Spleen (tissue), 11 donors: ENCODE data around the gene DYNLT1. TPM values are rescaled to one million over a fixed set of nuclear protein-coding genes. Genes with fewer than 3 reads are reported as not detected.

Source experiments
- DNase-seq: peaks from one replicate; pipeline ENCODE4 v3.0.0-alpha.2; 2020
- H3K27ac ChIP-seq, 8 donors: fragments of 200-600 bp; sonication (generic) in 7 of 8; 1 replicate in 4 of 8; 2 replicates in 4 of 8; pipeline versions ENCODE4 v1.5.0 to v1.8.0; 2016 to 2021; ENCODE audit warnings: inconsistent platforms in 4 of 8, mild to moderate bottlenecking in 4 of 8, moderate library complexity in 1 of 8
- H3K27me3 ChIP-seq, 7 donors: fragments of 200-600 bp; sonication (generic) in 6 of 7; replicated peaks in 1 of 7; 1 replicate in 4 of 7; 2 replicates in 3 of 7; pipeline versions ENCODE4 v1.5.0 to v1.8.0; 2016 to 2021; ENCODE audit warnings: inconsistent platforms in 3 of 7, mild to moderate bottlenecking in 1 of 7
- H3K36me3 ChIP-seq, 6 donors: fragments of 200-600 bp; sonication (generic) in 5 of 6; 1 replicate in 4 of 6; 2 replicates in 2 of 6; pipeline versions ENCODE4 v1.5.0 to v1.8.0; 2016 to 2021; ENCODE audit warnings: inconsistent platforms in 2 of 6
- H3K4me1 ChIP-seq, 6 donors: fragments of 200-600 bp; sonication (generic) in 5 of 6; 1 replicate in 3 of 6; 2 replicates in 3 of 6; pipeline versions ENCODE4 v1.5.0 to v1.8.0; 2016 to 2021; ENCODE audit warnings: inconsistent platforms in 3 of 6
- H3K4me3 ChIP-seq, 8 donors: fragments of 200-600 bp; sonication (generic) in 7 of 8; 1 replicate in 4 of 8; 2 replicates in 4 of 8; pipeline versions ENCODE4 v1.5.0 to v1.8.0; 2016 to 2021; ENCODE audit warnings: inconsistent platforms in 4 of 8, mild to moderate bottlenecking in 4 of 8, moderate library complexity in 2 of 8
- H3K9me3 ChIP-seq, 8 donors: fragments of 200-600 bp; sonication (generic) in 7 of 8; 1 replicate in 4 of 8; 2 replicates in 4 of 8; pipeline versions ENCODE4 v1.5.0 to v1.8.0; 2016 to 2021; ENCODE audit warnings: inconsistent platforms in 4 of 8
- CTCF ChIP-seq, 11 experiments: fragments of 200-600 bp in 7 of 11; fragments of 450-650 bp in 4 of 11; sonication (generic) in 4 of 11; IDR thresholded peaks in 8 of 11; conservative IDR thresholded peaks in 3 of 11; 1 replicate in 7 of 11; 2 replicates in 4 of 11; pipeline versions ENCODE4 v1.4.0 to v1.8.0; 2016 to 2021; ENCODE audit warnings: antibody characterized with exemption in 11 of 11, inconsistent platforms in 4 of 11, mild to moderate bottlenecking in 1 of 11
- POLR2A ChIP-seq, 3 donors: fragments of 450-650 bp; IDR thresholded peaks; one replicate each; pipeline ENCODE4 v1.5.1; 2017; ENCODE audit warnings: antibody characterized with exemption in 3 of 3, mild to moderate bottlenecking in 1 of 3
- POLR2AphosphoS5 ChIP-seq, 3 donors: sonication (generic); formaldehyde crosslinking; IDR thresholded peaks; one replicate each; pipeline ENCODE4 v1.5.1; 2017; ENCODE audit warnings: antibody characterized with exemption in 3 of 3
- WGBS, 5 donors: extraction: QIAGEN DNeasy Blood & Tissue Kit in 3 of 5; methylation state at CpG; one replicate each; pipeline versions ENCODE4 v1.1.5 to v1.1.7; 2013 to 2018; 5-methylcytosine and 5-hydroxymethylcytosine counted together
- intact Hi-C: fragments of 100-400 bp; cut with DNase I; formaldehyde crosslinking; loops from one replicate; pipeline ENCODE4 v1.15.0; 2023; ENCODE audit warnings: low total_unique reads
- polyA plus RNA-seq, 3 donors: library from polyadenylated mRNA; stranded (reverse); fragments of 200-250 nt; gene quantifications; one replicate each; pipeline ENCODE4 v1.2.1, GENCODE V29; 2013
- total RNA-seq, 7 donors: library from RNA; depleted of rRNA in 3 of 7; stranded (reverse); fragments of >200 nt in 3 of 7; fragmentation: NEBNext Ultra II Directional in 4 of 7; extraction: Animal tissue kit (Norgen Biotek cat#: 25700) in 4 of 7; gene quantifications; one replicate each; pipeline versions ENCODE4 v1.1.0 to v1.2.1, GENCODE V29; 2016 to 2021
- donor health status: healthy with polysubstance abuse.
- donor health status: DM: no; HTN: no; CAD: no; lungs with moderate emphysema.
- donor health status: DM: no; HTN: no; CAD: no.
- donor health status: Bipolar disorder and iron deficiency.
- donor health status: healthy.
- donor health status: DM: no; HTN: no; CAD: no.
- donor health status: DM: yes; HTN: yes; CAD: no.

DYNLT1 gene
- total and polyA plus RNA-seq, 10 donors, result 61.3 to 131 (median 75.8) TPM

- TF ChIP-seq CTCF (IDR thresholded peaks at IDR 0.05 in 8 of 11, conservative IDR thresholded peaks at IDR 0.05 in 3 of 11) (no peak), POLR2AphosphoS5 (IDR thresholded peaks at IDR 0.05) (peak in 2 of 3 donors; percentile 42 to 70)
- Histone ChIP-seq H3K27ac (peak overlapping the region in 7 of 8 donors; percentile 11 to 75 (median 61)), H3K9me3 (no peaks in the 10 kb centered on the region), H3K36me3 (peaks cover 0 to 100% (median 49%) of the 10 kb centered on the region in 6 donors), H3K4me1 (peaks cover 0 to 39% (median 15%) of the 10 kb centered on the region in 6 donors), H3K27me3 (no peaks in the 10 kb centered on the region), H3K4me3 (no peak overlapping the region)
- no peak for DNase-seq
- intact Hi-C loops, result no loop called here
- WGBS, 5 donors, result 78 to 94% (median 84%) methylated on average over 17 to 19 of the region's 19 CpGs
These were observed 13.5 kb downstream of the DYNLT1 start for GRCh38 chr6:158630938-158631616.

- Histone ChIP-seq H3K9me3 (no peaks in the 10 kb centered on the region), H3K27me3 (no peaks in the 10 kb centered on the region), H3K36me3 (peaks cover 0 to 100% (median 49%) of the 10 kb centered on the region in 6 donors), H3K4me1 (peaks cover 0 to 27% (median 15%) of the 10 kb centered on the region in 6 donors), H3K27ac (peak overlapping the region in 2 of 8 donors; percentile 4 to 69), H3K4me3 (no peak overlapping the region)
- TF ChIP-seq POLR2A (IDR thresholded peaks at IDR 0.05) (no peak), POLR2AphosphoS5 (IDR thresholded peaks at IDR 0.05) (peak in 2 of 3 donors; percentile 11 to 21), CTCF (IDR thresholded peaks at IDR 0.05 in 8 of 11, conservative IDR thresholded peaks at IDR 0.05 in 3 of 11) (peak in 3 of 11 experiments; percentile 14 to 28 (median 22))
- intact Hi-C loops, result no loop called here
- no peak for DNase-seq
- WGBS, 5 donors, result 88 to 92% (median 91%) methylated on average over 20 of the region's 20 CpGs
These were observed 14.9 kb downstream of the DYNLT1 start for GRCh38 chr6:158629367-158630221.

- Histone ChIP-seq H3K27me3 (no peaks in the 10 kb centered on the region), H3K4me1 (peaks cover 0 to 27% (median 15%) of the 10 kb centered on the region in 6 donors), H3K36me3 (peaks cover 0 to 100% (median 46%) of the 10 kb centered on the region in 6 donors), H3K9me3 (no peaks in the 10 kb centered on the region), H3K27ac (no peak overlapping the region), H3K4me3 (no peak overlapping the region)
- DNase-seq, result no peak
- TF ChIP-seq POLR2A (IDR thresholded peaks at IDR 0.05) (no peak), CTCF (IDR thresholded peaks at IDR 0.05 in 8 of 11, conservative IDR thresholded peaks at IDR 0.05 in 3 of 11) (no peak), POLR2AphosphoS5 (IDR thresholded peaks at IDR 0.05) (peak in 1 of 3 donors; percentile 41)
- WGBS, 5 donors, result 88 to 94% (median 93%) methylated on average over 13 to 17 of the region's 17 CpGs
- intact Hi-C loops, result no loop called here
These were observed 16.0 kb downstream of the DYNLT1 start for GRCh38 chr6:158628542-158628941.

GRCh38 chr6:158627940-158628211 is 16.7 kb downstream of the DYNLT1 start:
- H3K36me3 ChIP-seq, result peaks cover 0 to 100% (median 41%) of the 10 kb centered on the region in 6 donors
- no peak overlapping the region for H3K4me3 ChIP-seq
- TF ChIP-seq CTCF (IDR thresholded peaks at IDR 0.05 in 8 of 11, conservative IDR thresholded peaks at IDR 0.05 in 3 of 11), result no peak
- TF ChIP-seq POLR2A (IDR thresholded peaks at IDR 0.05), result no peak
- peaks cover 0 to 26% (median 15%) of the 10 kb centered on the region in 6 donors for H3K4me1 ChIP-seq
- peak overlapping the region in 1 of 8 donors; percentile 59 for H3K27ac ChIP-seq
- H3K27me3 ChIP-seq, result no peaks in the 10 kb centered on the region
- no peak for DNase-seq
- H3K9me3 ChIP-seq, result no peaks in the 10 kb centered on the region
- intact Hi-C loops, result no loop called here
- 73 to 92% (median 84%) methylated on average over 9 of the region's 9 CpGs for WGBS, 5 donors
